WTC11 (cell line): ENCODE data around the gene NINJ2.

Experiments used
- CTCF ChIP-seq: fragments of 200-600 bp; IDR thresholded peaks from 2 replicates; pipeline ENCODE4 v1.8.0; 2022; ENCODE audit warnings: antibody characterized with exemption
- ELF4 ChIP-seq: sonication (generic); formaldehyde crosslinking; IDR thresholded peaks from 2 replicates; pipeline ENCODE4 v1.8.1; 2022; ENCODE audit warnings: low read depth, mild to moderate bottlenecking, moderate library complexity, missing genetic modification reagents
- ETV6 ChIP-seq: sonication (generic); formaldehyde crosslinking; IDR thresholded peaks from 2 replicates; pipeline ENCODE4 v1.8.1; 2022; ENCODE audit warnings: mild to moderate bottlenecking, missing genetic modification reagents
- FOXP1 ChIP-seq: sonication (generic); formaldehyde crosslinking; IDR thresholded peaks from 2 replicates; pipeline ENCODE4 v1.8.0; 2022; ENCODE audit warnings: missing genetic modification reagents, mild to moderate bottlenecking, moderate library complexity, borderline replicate concordance
- IRF1 ChIP-seq: sonication (generic); formaldehyde crosslinking; IDR thresholded peaks from 2 replicates; pipeline ENCODE4 v1.8.0; 2023; ENCODE audit warnings: missing genetic modification reagents
- JUN ChIP-seq: sonication (generic); formaldehyde crosslinking; IDR thresholded peaks from 2 replicates; pipeline ENCODE4 v1.8.0; 2023; ENCODE audit warnings: mild to moderate bottlenecking, missing genetic modification reagents
- MYBL2 ChIP-seq: sonication (generic); formaldehyde crosslinking; IDR thresholded peaks from 2 replicates; pipeline ENCODE4 v1.8.1; 2023; ENCODE audit warnings: mild to moderate bottlenecking, moderate library complexity, missing genetic modification reagents
- NR1H2 ChIP-seq: sonication (generic); formaldehyde crosslinking; IDR thresholded peaks from 2 replicates; pipeline ENCODE4 v1.9.0; 2021; ENCODE audit warnings: mild to moderate bottlenecking, moderate library complexity, missing genetic modification reagents
- SP1 ChIP-seq: sonication (generic); formaldehyde crosslinking; conservative IDR thresholded peaks from 2 replicates; pipeline ENCODE4 v1.8.1; 2022; ENCODE audit warnings: missing genetic modification reagents
- TCF7 ChIP-seq: sonication (generic); formaldehyde crosslinking; IDR thresholded peaks from 2 replicates; pipeline ENCODE4 v1.8.0; 2022; ENCODE audit warnings: mild to moderate bottlenecking, low read depth, missing genetic modification reagents, moderate library complexity
- TF ChIP-seq, protein P1 (sequence below): sonication (generic); formaldehyde crosslinking; IDR thresholded peaks from 2 replicates; pipeline ENCODE4 v1.8.1; 2023; ENCODE audit warnings: mild to moderate bottlenecking, missing genetic modification reagents

DNA sequence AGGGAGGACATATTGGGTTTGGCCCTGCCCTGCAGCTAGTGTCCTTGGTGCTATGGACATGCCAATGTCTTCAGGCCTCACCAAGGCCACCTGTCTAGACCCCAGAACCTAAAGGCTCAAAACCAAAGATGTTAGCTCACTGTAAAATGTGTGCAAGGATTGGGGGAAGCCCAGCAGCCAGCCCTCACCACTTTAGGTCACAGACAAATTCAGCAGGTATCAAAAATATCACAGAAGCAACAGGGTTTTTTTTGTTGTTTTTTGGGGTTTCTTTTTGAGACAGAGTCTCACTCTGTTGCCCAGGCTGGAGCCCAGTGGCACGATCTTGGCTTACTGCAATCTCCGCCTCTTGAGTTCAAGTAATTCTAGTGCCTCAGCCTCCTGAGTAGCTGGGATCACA, 29.0 kb upstream of the NINJ2 start:
- TF ChIP-seq, protein P1, sequence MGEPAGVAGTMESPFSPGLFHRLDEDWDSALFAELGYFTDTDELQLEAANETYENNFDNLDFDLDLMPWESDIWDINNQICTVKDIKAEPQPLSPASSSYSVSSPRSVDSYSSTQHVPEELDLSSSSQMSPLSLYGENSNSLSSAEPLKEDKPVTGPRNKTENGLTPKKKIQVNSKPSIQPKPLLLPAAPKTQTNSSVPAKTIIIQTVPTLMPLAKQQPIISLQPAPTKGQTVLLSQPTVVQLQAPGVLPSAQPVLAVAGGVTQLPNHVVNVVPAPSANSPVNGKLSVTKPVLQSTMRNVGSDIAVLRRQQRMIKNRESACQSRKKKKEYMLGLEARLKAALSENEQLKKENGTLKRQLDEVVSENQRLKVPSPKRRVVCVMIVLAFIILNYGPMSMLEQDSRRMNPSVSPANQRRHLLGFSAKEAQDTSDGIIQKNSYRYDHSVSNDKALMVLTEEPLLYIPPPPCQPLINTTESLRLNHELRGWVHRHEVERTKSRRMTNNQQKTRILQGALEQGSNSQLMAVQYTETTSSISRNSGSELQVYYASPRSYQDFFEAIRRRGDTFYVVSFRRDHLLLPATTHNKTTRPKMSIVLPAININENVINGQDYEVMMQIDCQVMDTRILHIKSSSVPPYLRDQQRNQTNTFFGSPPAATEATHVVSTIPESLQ (CRISPR knock-in tag): no peak
- TF ChIP-seq MYBL2 (CRISPR knock-in tag) (no peak), JUN (CRISPR knock-in tag) (no peak), FOXP1 (CRISPR knock-in tag) (no peak), CTCF (no peak), SP1 (CRISPR knock-in tag) (no peak), ELF4 (CRISPR knock-in tag) (no peak), TCF7 (no peak), ETV6 (CRISPR knock-in tag) (no peak), IRF1 (CRISPR knock-in tag) (no peak), NR1H2 (no peak)
